Fibroblast of lung (primary cell): Measurements from ENCODE around the gene ARSA. TPM values are rescaled to one million over a fixed set of nuclear protein-coding genes. Genes with fewer than 3 reads are reported as not detected.

ENCODE experiments used
- DNase-seq, 2 donors: peaks; one replicate each; pipeline versions ENCODE4 v3.0.0 to v3.0.0-alpha.2; 2010; ENCODE audit warnings: low read depth in 2 of 2
- H2AFZ ChIP-seq: 2 replicates; pipeline ENCODE4 v1.5.1; 2012; ENCODE audit warnings: low read length, control low read depth, inconsistent platforms
- H3K27ac ChIP-seq: 2 replicates; pipeline ENCODE4 v1.5.1; 2011; ENCODE audit warnings: low read length, control low read depth; ENCODE audit not compliant: insufficient read depth
- H3K27me3 ChIP-seq: 2 replicates; pipeline ENCODE4 v1.5.1; 2011; ENCODE audit warnings: mild to moderate bottlenecking, low read length; ENCODE audit not compliant: control insufficient read depth, insufficient read depth
- H3K36me3 ChIP-seq: 2 replicates; pipeline ENCODE4 v1.5.1; 2011; ENCODE audit warnings: low read length; ENCODE audit not compliant: control insufficient read depth, insufficient read depth
- H3K4me1 ChIP-seq: 2 replicates; pipeline ENCODE4 v1.5.1; 2011; ENCODE audit warnings: low read length; ENCODE audit not compliant: control insufficient read depth, insufficient read depth; ENCODE audit errors: extremely low read depth
- H3K4me2 ChIP-seq: 2 replicates; pipeline ENCODE4 v1.5.1; 2011; ENCODE audit warnings: low read length, control low read depth; ENCODE audit not compliant: insufficient read depth; ENCODE audit errors: extremely low read depth
- H3K4me3 ChIP-seq, 4 experiments: fragments of 200-600 bp in 1 of 4; sonication (generic) in 1 of 4; replicated peaks in 1 of 4; 2 replicates each; pipeline ENCODE4 v1.5.1; 2011 to 2016; ENCODE audit warnings: low read length in 4 of 4, low read depth in 3 of 4, mild to moderate bottlenecking in 3 of 4, control low read depth in 2 of 4, inconsistent platforms in 1 of 4, mixed read lengths in 1 of 4; ENCODE audit not compliant: insufficient read depth in 1 of 4; ENCODE audit errors: control extremely low read depth in 1 of 4
- H3K79me2 ChIP-seq: 2 replicates; pipeline ENCODE4 v1.5.1; 2012; ENCODE audit warnings: mild to moderate bottlenecking, low read length, inconsistent platforms; ENCODE audit not compliant: control insufficient read depth, insufficient read depth
- H3K9ac ChIP-seq: 2 replicates; pipeline ENCODE4 v1.5.1; 2011; ENCODE audit warnings: mild to moderate bottlenecking, low read length, control low read depth; ENCODE audit not compliant: insufficient read depth
- H3K9me3 ChIP-seq: 2 replicates; pipeline ENCODE4 v1.5.1; 2012; ENCODE audit warnings: low read depth, low read length; ENCODE audit not compliant: control insufficient read depth, insufficient read depth
- H4K20me1 ChIP-seq: 2 replicates; pipeline ENCODE4 v1.5.1; 2011; ENCODE audit warnings: low read length; ENCODE audit not compliant: control insufficient read depth, insufficient read depth; ENCODE audit errors: extremely low read depth
- EZH2 ChIP-seq: IDR thresholded peaks from 2 replicates; pipeline ENCODE4 v1.5.1; 2012; ENCODE audit warnings: low read length, control low read depth, mild to moderate bottlenecking; ENCODE audit errors: missing control alignments
- polyA plus RNA-seq, 2 donors: library from polyadenylated mRNA; depleted of rRNA in 1 of 2; stranded (reverse) in 1 of 2; unstranded in 1 of 2; fragments of >200 nt; gene quantifications; 2 replicates each; pipeline ENCODE4 v1.2.1, GENCODE V29; 2011 to 2012; ENCODE audit warnings: missing spikeins in 1 of 2
- total RNA-seq: library from RNA; depleted of rRNA; stranded (reverse); fragments of >200 nt; gene quantifications from 2 replicates; pipeline ENCODE4 v1.2.1, GENCODE V29; 2014
- TF ChIP-seq, protein P1 (sequence below), 2 donors: IDR thresholded peaks in 1 of 2; conservative IDR thresholded peaks in 1 of 2; 1 replicate in 1 of 2; 2 replicates in 1 of 2; pipeline ENCODE4 v1.5.1; 2011 to 2012; ENCODE audit warnings: low read length in 2 of 2, control low read depth in 1 of 2, inconsistent platforms in 1 of 2, low read depth in 1 of 2, mild to moderate bottlenecking in 1 of 2

Gene ARSA
- total and polyA plus RNA-seq, 2 donors (not counting 1 experiment from before 2014, with no cell fraction given): 10.5 to 19.5 TPM

DNA sequence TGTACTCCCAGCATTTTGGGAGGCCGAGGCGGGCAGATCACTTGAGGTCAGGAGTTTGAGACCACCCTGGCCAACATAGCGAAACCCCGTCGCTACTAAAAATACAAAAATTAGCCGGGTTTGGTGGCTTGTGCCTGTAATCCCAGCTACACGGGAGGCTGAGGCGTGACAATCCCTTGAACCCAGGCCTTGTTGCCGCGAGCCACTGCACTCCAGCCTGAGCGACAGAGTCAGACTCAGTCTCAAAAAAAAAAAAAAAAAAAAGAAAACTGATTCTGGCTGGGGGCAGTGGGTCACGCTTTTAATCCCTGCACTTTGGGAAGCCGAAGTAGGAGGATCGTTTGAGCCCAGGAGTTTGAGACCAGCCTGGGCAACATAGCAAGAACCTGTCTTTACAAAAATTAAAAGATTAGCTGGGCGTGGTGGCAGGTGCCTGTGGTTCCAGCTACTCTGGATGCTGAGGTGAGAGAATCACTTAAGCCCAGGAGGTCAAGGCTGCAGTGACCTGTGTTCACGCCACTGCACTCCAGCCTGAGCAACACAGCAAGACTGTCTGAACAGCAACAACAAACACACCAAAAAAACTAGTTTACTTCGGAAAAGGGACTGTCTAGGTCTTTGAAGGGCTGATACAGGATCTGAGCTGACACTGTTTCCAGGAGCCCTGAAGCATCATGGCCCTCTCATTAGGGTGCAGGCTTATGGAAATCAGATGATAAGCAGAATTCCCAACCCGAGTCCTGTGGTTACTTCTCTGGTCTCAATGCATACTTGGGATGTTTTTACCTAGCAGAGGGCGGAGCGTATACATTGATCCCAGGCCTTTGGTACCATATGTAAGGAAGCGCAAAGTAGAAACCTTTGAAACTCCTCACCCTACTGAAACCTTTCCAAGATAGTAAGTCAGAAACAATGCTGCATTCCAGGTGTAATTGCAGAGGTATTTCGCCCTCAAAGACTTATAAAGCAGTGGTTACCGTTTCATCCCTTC is 43.6 kb downstream of the ARSA start:
- no peak for TF ChIP-seq EZH2
- TF ChIP-seq, protein P1, sequence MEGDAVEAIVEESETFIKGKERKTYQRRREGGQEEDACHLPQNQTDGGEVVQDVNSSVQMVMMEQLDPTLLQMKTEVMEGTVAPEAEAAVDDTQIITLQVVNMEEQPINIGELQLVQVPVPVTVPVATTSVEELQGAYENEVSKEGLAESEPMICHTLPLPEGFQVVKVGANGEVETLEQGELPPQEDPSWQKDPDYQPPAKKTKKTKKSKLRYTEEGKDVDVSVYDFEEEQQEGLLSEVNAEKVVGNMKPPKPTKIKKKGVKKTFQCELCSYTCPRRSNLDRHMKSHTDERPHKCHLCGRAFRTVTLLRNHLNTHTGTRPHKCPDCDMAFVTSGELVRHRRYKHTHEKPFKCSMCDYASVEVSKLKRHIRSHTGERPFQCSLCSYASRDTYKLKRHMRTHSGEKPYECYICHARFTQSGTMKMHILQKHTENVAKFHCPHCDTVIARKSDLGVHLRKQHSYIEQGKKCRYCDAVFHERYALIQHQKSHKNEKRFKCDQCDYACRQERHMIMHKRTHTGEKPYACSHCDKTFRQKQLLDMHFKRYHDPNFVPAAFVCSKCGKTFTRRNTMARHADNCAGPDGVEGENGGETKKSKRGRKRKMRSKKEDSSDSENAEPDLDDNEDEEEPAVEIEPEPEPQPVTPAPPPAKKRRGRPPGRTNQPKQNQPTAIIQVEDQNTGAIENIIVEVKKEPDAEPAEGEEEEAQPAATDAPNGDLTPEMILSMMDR (conservative IDR thresholded peaks at IDR 0.05 in 1 of 2, IDR thresholded peaks at IDR 0.05 in 1 of 2; ENCODE audit: low read depth in 1 of 2, low read length in 2 of 2): no peak
- no peak overlapping the region for H2AFZ ChIP-seq
- no peak overlapping the region for H3K4me2 ChIP-seq
- no peaks in the 10 kb centered on the region for H3K36me3 ChIP-seq
- H3K27me3 ChIP-seq: no peaks in the 10 kb centered on the region
- no peaks in the 10 kb centered on the region for H3K9me3 ChIP-seq
- H3K4me3 ChIP-seq: peak overlapping the region in 1 of 4 experiments; percentile 80
- H3K4me1 ChIP-seq: no peaks in the 10 kb centered on the region
- H3K79me2 ChIP-seq: peaks cover 2% of the 10 kb centered on the region
- no peaks in the 10 kb centered on the region for H4K20me1 ChIP-seq
- H3K9ac ChIP-seq: no peak overlapping the region
- no peak for DNase-seq
- H3K27ac ChIP-seq: no peak overlapping the region

DNA sequence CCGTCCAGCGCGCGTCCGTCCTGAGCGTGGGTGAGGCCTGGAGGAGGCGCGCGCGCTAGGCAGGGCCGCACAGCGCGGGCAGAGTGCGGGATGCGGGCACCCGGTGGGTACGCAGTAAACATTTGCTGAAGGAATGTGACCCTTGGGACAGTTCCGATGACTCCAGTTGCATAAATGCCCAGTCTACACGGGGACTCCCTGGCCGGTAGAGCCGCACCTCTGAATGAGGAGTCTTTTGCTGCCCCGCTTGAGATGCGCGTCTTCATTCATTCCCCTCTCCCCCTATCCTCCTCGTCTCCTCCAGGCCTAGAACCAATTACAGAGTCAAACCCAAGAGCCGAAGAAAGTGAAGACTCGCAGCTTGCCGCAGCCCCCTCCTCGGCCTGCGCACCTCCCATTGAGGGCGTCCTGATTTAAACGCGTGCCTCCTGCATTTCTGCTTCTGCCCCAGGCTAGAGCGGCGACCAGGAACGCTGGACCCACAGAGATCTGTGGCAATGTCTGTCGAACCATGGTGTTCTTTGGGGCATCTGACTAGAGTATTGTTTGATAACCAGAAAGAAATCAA is 44.6 kb downstream of the ARSA start:
- no peaks in the 10 kb centered on the region for H3K36me3 ChIP-seq
- TF ChIP-seq, protein P1 (conservative IDR thresholded peaks at IDR 0.05 in 1 of 2, IDR thresholded peaks at IDR 0.05 in 1 of 2; ENCODE audit: low read depth in 1 of 2, low read length in 2 of 2): peak; percentile 12 to 16
- TF ChIP-seq EZH2: no peak

More for the DNA sequence above, 44.6 kb downstream of the ARSA start:
- Histone ChIP-seq H3K27ac (peak overlapping the region; percentile 52), H3K4me3 (peak overlapping the region; percentile 71 to 84 (median 81)), H2AFZ (peak overlapping the region; percentile 83), H3K9ac (peak overlapping the region; percentile 62), H3K27me3 (no peaks in the 10 kb centered on the region), H3K4me2 (peak overlapping the region; percentile 97), H3K79me2 (peaks cover 2% of the 10 kb centered on the region), H3K4me1 (peaks cover 5% of the 10 kb centered on the region), H3K9me3 (no peaks in the 10 kb centered on the region), H4K20me1 (no peaks in the 10 kb centered on the region)
- DNase-seq: no peak
